ENCODE data around the gene SLC22A6. TPM values are rescaled to one million over a fixed set of nuclear protein-coding genes. Genes with fewer than 3 reads are reported as not detected.
A peak's percentile ranks its signal among the peaks of the same experiment; 100 is the strongest.

SLC22A6 gene
- total RNA-seq, 4 donors from 2014 or later = not detected

DNA sequence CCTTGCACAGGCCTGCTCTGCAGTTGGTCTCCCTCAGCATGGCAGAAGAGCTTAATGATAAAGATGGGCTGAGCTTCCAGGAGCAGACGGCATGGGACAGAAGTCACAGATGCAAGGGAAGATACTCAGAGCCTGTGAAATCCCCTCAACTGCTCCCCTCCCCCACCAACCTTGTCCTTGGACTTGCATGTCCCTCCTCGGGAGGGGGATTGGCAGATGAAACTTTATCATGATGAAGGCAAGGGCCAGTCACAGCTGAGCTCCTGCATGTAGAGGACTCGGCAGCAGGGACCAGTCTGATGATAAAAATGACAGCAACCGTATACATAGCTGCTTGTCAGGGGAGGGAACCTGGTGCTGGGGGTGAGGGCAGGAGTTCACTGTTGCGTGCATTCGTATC is 37.7 kb upstream of the SLC22A6 start:
- no peaks in the 10 kb centered on the region for H3K36me3 ChIP-seq
- intact Hi-C loops (cut with DNase I) = loop anchor here (2.0 kb wide), 1 partner anchor 116 kb away; no protein-coding TSS in a partner anchor
- no peak overlapping the region for H3K27ac ChIP-seq
- DNase-seq = no peak
- H3K4me3 ChIP-seq (replicated peaks in 1 of 3) = no peak overlapping the region
- TF ChIP-seq POLR2A (IDR thresholded peaks at IDR 0.05) (no peak), CTCF (IDR thresholded peaks at IDR 0.05) (no peak)
- H3K27me3 ChIP-seq = no peaks in the 10 kb centered on the region
- H3K4me1 ChIP-seq = peaks cover 0 to 5% of the 10 kb centered on the region in 2 donors
- H3K9me3 ChIP-seq = no peaks in the 10 kb centered on the region
- WGBS, 2 donors = 80 to 94% methylated on average over 5 to 6 of the region's 6 CpGs

DNA sequence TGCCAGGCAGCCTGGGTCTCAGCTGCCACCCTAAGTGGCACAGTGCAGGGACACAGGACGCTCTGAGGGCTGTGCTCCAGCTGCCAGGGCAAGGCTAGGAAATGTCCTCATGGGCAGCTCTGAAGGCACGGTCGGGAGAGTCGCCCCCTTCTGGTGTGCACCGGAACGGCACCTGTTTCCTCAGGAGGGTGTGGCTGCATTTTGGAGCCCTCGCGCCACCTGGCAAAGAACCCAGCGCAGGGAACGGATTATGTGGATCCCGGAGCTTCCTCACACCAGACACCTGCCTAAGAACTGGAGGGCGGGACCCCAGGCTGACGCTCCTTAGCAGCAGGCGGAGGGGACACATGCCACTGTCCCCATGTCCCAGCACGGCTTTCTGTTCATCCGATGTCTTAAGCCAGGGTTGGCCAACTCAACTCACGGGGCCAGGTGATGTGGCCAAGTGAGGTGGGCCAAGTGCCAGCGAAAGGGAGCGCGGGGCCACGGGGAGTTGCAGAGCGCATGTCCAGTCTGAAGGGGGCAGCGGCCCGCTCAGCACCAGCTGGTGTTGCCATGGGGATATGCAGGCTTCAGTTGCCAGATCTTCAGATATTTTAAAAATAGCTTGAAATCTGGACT is 36.0 kb upstream of the SLC22A6 start:
- TF ChIP-seq CTCF (IDR thresholded peaks at IDR 0.05) (peak in 2 of 6 experiments; percentile 19 to 30), POLR2A (IDR thresholded peaks at IDR 0.05) (no peak)
- 23 to 44% methylated on average over 15 to 24 of the region's 24 CpGs for WGBS, 2 donors
- peaks cover 0 to 5% of the 10 kb centered on the region in 2 donors for H3K4me1 ChIP-seq
- no peaks in the 10 kb centered on the region for H3K27me3 ChIP-seq
- intact Hi-C loops (cut with DNase I) = no loop called here
- H3K36me3 ChIP-seq = no peaks in the 10 kb centered on the region
- H3K9me3 ChIP-seq = no peaks in the 10 kb centered on the region
- DNase-seq = peak; percentile 74 to 80
- H3K27ac ChIP-seq = no peak overlapping the region
- no peak overlapping the region for H3K4me3 ChIP-seq (replicated peaks in 1 of 3)

GRCh38 chr11:63019506-63019905 is 34.7 kb upstream of the SLC22A6 start:
- 87 to 88% methylated on average over 3 to 5 of the region's 5 CpGs for WGBS, 2 donors
- TF ChIP-seq CTCF (IDR thresholded peaks at IDR 0.05) (no peak), POLR2A (IDR thresholded peaks at IDR 0.05) (no peak)
- Histone ChIP-seq H3K36me3 (no peaks in the 10 kb centered on the region), H3K27me3 (no peaks in the 10 kb centered on the region), H3K9me3 (no peaks in the 10 kb centered on the region), H3K4me1 (peaks cover 0 to 5% of the 10 kb centered on the region in 2 donors), H3K27ac (no peak overlapping the region), H3K4me3 (replicated peaks in 1 of 3) (no peak overlapping the region)
- DNase-seq = no peak
- intact Hi-C loops (cut with DNase I) = no loop called here

- Histone ChIP-seq H3K4me1 (no peaks in the 10 kb centered on the region), H3K36me3 (no peaks in the 10 kb centered on the region), H3K27me3 (no peaks in the 10 kb centered on the region), H3K9me3 (no peaks in the 10 kb centered on the region), H3K4me3 (replicated peaks in 1 of 3) (no peak overlapping the region), H3K27ac (no peak overlapping the region)
- intact Hi-C loops (cut with DNase I) = no loop called here
- no peak for DNase-seq
- TF ChIP-seq CTCF (IDR thresholded peaks at IDR 0.05) = no peak
- no peak for TF ChIP-seq POLR2A (IDR thresholded peaks at IDR 0.05)
- 40 to 42% methylated on average over 8 of the region's 8 CpGs for WGBS, 2 donors
Measured at GRCh38 chr11:63017306-63017974, 32.7 kb upstream of the SLC22A6 start.

DNA sequence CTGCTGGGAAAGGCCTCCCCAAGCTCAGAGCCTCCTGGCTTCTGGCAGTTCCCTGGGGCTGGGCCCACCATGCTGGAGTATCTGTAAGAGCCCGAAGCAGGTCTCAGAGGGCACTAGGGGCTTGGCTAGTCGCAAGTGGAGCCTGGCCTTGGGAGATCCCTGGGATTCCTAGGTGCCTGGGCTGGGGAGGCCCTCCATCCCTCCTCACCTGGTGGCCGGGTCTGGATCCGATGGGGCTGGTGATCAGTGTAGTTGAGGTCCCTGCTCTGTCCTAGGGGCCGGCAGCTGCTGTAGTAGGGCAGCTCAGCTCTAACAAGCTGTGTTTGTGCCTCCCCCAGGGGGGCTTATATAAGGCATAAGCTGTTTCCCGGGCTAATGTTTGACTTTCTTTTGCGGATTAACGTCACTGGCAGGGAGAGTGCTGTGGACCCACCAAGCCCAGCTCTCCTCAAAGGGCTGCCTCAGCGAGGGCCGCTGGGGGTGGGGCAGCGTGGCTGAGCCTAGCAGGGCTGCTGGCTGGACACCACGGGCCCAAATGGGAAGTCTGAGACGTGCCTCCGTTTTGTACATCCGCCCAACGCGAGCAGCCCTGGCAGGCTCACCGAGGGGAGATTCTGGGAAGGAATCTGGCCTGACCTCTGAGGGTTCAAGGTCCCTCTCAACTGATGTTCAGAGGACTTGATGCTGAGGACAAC is 30.9 kb upstream of the SLC22A6 start, which contains the start of gene SLC22A8:
SLC22A8 (minus strand) TSS at position 321 of the 695 bp plus-strand sequence. CDS start 883 bp downstream, outside the sequence.
- H3K4me3 ChIP-seq (replicated peaks in 1 of 3) = no peak within 1 kb of the TSS
- H3K36me3 ChIP-seq = no peaks in the 10 kb centered on the region
- intact Hi-C loops (cut with DNase I) = no loop called here
- H3K9me3 ChIP-seq = no peaks in the 10 kb centered on the region
- TF ChIP-seq CTCF (IDR thresholded peaks at IDR 0.05) (no peak), POLR2A (IDR thresholded peaks at IDR 0.05) (no peak)
- no peak within 1 kb of the TSS for H3K27ac ChIP-seq
- WGBS, 2 donors = 57 to 74% methylated on average over 14 to 15 of the region's 18 CpGs
- DNase-seq = no peak
- H3K4me1 ChIP-seq = no peaks in the 10 kb centered on the region
- no peaks in the 10 kb centered on the region for H3K27me3 ChIP-seq
